T-helper 22 cell (primary cell): Measurements from ENCODE around the gene HCRTR1.

Experiments
- DNase-seq: peaks from one replicate; pipeline ENCODE4 v3.0.0-alpha.2; 2020; ENCODE audit warnings: low read depth

HCRTR1 gene

DNA sequence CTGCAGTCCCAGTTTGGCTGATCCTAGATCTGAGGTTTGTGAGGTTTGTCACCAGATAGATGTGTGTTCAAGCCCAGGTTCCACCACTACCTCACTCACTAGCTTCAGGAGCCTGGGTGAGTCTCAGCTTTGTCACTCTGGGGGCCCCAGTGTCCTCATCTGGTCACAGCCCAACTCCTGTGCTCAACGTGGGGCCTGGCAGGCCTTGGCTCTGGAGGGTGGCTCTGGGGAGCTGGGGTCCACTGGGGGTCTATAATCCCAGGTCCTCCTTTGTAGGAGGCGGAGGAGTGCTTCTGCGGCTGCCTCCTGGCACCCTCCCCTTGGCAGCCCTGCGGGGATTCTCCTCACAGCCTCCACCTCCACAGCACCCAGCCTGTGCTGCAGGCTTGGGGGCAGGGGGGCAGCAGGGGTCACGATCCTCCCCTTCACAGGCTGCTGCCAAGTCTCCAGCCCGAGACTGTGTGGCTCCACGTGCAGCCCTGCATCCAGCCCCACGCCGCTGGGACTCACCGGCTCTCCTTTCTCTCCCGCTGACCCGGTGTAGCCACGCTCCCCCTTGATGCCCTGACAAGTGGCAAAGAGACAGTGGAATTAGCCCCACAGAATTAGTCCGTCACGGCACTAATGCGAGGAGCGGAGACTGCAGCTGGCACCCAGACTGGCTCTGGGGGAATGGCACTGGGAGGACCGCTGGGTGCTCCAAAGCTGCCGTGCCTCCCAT lies 49.7 kb downstream of the HCRTR1 start:
- DNase-seq = no peak

DNA sequence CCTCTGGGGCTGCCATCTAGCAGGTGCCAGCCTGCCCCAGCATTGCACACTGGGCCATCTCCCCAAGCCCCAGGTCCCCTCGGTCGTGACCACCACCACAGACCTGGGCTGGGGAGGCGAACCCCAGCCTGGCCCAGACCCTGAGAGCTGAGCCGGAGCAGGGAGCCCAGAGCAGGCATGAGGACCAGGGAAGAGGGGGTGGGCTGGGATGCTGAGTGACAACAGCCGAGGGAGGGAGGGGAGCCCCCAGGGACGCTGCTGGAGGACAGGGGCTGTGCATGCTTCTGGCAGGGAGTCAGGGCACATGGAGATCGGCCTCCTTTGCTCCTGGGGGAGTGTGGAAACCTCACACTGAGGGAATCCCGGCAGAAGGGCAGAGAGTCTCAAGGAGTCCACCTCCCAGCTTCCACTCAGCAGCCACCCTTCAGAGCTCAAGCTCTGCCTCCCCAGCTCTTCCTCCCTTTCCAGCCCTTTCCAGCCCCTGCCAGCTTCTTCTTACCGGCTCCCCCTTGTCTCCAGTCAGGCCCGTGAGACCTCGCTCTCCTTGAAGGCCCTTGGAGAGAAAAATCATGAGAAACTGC lies 50.9 kb downstream of the HCRTR1 start:
- DNase-seq = no peak

- no peak for DNase-seq
Observed at GRCh38 chr1:31669433-31669785, 51.9 kb downstream of the HCRTR1 start.

GRCh38 chr1:31669786-31670592 lies 52.5 kb downstream of the HCRTR1 start:
- no peak for DNase-seq

DNA sequence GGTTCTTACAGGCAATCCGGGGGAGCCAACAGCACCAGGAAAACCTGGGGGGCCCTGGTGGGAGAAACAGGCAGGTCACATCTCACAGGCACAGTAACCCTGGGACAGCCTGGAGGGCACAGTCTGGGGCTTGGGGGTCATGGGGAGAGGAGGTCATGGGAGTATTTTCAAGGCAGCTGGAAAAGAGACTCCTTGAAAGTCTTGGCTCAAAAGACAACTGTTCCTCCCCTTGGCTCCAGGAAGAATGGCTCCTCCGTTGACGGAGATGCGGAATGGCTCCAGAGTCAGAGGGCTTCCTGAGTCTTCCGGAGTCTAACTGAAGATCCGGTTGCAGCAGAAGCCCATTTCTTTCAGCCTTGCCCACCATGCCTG lies 53.1 kb downstream of the HCRTR1 start:
- DNase-seq = no peak

GRCh38 chr1:31671147-31671546 lies 53.7 kb downstream of the HCRTR1 start:
- DNase-seq = no peak

DNA sequence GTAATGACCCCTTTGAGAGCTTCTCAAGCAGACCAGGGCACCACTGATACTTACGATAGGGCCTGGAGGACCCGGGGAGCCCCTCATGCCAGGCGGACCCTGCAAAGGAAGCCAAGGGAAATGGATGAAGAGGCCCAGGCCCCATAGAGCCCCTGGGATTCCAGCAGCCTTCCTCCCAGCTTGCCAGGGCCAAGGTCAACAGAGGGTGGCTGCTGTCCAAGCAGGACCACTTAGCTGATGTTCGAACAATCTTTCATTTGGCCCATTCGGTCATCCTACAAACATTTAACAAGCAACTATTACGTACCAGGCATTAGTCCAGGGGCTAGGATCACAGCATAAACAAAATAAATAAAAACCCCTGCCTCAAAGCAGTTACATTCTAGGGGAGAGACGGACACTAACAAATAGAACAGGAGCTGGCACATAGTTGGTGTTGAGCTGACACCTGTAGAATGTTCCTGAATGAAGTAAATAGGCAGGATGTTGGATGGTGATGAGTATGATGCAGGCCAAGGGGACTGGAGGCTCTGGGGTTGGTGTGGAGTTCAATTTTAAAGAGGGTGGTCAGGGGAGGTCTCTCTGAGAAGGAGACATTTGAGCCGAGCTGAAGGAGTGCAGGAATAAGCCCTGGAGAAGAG lies 54.2 kb downstream of the HCRTR1 start:
- no peak for DNase-seq

GRCh38 chr1:31672986-31673385 lies 55.5 kb downstream of the HCRTR1 start:
- DNase-seq = no peak

- DNase-seq = no peak
Observed at GRCh38 chr1:31673433-31673832, 55.9 kb downstream of the HCRTR1 start.

DNA sequence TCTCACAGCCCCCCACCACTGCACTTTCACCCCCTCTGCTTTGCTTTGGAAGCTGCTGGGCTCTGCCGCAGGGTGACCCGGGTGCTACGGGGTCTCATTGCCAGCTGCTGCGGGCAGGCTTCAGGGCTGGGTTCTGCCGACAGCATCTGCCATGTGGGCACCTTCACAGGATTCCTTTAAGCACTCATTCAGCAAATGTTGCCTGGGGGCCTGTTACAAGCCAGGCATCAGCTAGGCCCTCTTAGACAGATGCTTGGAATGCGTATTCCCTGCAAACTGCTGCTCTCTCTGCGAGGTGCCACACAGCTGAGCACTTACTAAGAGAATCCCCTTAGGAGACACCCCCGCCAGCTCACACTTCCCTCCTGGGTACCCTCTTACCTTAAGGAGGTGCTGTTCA lies 57.1 kb downstream of the HCRTR1 start:
- no peak for DNase-seq

- no peak for DNase-seq
Observed at GRCh38 chr1:31675161-31675560, 57.7 kb downstream of the HCRTR1 start.

DNA sequence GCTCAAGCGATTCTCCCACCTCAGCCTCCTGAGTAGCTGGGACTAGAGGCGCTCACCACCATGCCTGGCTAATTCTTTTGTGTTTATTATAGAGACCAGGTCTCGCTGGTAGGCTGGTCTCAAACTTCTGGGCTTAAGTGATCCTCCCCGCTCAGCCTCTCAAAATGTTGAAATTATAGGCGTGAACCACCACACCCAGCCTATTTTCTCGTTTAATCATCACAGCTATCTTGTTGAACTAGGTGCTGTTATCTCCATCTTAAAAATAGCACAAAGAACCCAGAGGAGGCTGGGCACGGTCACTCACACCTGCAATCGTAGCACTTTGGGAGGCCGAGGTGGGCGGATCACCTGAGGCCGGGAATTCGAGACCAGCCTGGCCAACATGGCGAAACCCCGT lies 58.3 kb downstream of the HCRTR1 start:
- DNase-seq = no peak
